ENCODE results near the gene PTPRD.

- TF ChIP-seq POLR2AphosphoS5 (IDR thresholded peaks at IDR 0.05; ENCODE audit: borderline replicate concordance, low read depth, low read length) (no peak), EZH2 (IDR thresholded peaks at IDR 0.05) (no peak)
Measured at GRCh38 chr9:8871796-8872445, 1740.9 kb downstream of the PTPRD start.
